Motor neuron (in vitro differentiated cells): Measurements from ENCODE around the gene LSP1. TPM values are rescaled to one million over a fixed set of nuclear protein-coding genes. Genes with fewer than 3 reads are reported as not detected.
"Not testable (repeated sequence)": the region's sequence is repeated elsewhere in the genome, so short reads cannot be mapped to it uniquely, and the experiment has no call there.

ENCODE experiments used
- ATAC-seq, 8 experiments: fragments of 200-7000 bp; cut with Tn5 transposase; replicated peaks in 6 of 8; 2 replicates each; pipeline ENCODE4 v1.8.0; 2021; ENCODE audit warnings: mild to moderate bottlenecking in 8 of 8, moderate library complexity in 8 of 8
- H3K27ac ChIP-seq, 2 donors: fragments of 250-450 bp; sonication (Bioruptor Pico); 2 replicates each; pipeline ENCODE4 v1.9.0; 2021; ENCODE audit warnings: antibody characterized with exemption in 2 of 2, mild to moderate bottlenecking in 2 of 2, moderate library complexity in 1 of 2
- H3K4me1 ChIP-seq, 2 donors: fragments of 250-450 bp; sonication (Bioruptor Pico); replicated peaks in 1 of 2; 2 replicates each; pipeline ENCODE4 v1.6.1; 2021; ENCODE audit warnings: antibody characterized with exemption in 2 of 2, mild to moderate bottlenecking in 2 of 2, moderate library complexity in 1 of 2
- H3K4me3 ChIP-seq, 5 donors: fragments of 250-450 bp; sonication (Bioruptor Pico); 2 replicates each; pipeline ENCODE4 v1.9.0; 2021; ENCODE audit warnings: antibody characterized with exemption in 5 of 5, mild to moderate bottlenecking in 5 of 5, moderate library complexity in 4 of 5
- WGBS, 10 experiments: fragments of 450-650 bp; shearing (Covaris generic); methylation state at CpG; one replicate each; pipeline ENCODE4 v1.0.0; 2022; 5-methylcytosine and 5-hydroxymethylcytosine counted together
- in situ Hi-C, 9 experiments: fragments of 400-800 bp; cut with MboI; loops; one replicate each; pipeline ENCODE4 v1.15.0; 2021; ENCODE audit warnings: low sequenced_read_pairs in 9 of 9, low pct_unique_long_range_greater_than_20kb in 2 of 9; ENCODE audit not compliant: unreplicated experiment in 9 of 9
- total RNA-seq, 8 experiments: library from RNA; unstranded; fragments of 300-600 nt; gene quantifications; 2 replicates each; pipeline versions ENCODE4 v1.2.3 to v1.2.4, GENCODE V29; 2022

LSP1 gene
- total RNA-seq, 8 experiments from 2014 or later: 0.05 to 12.9 (median 0.88) TPM

- ATAC-seq: peak; percentile 56 to 99 (median 98)
- WGBS, 10 experiments: 20 to 90% methylated on average over 1 to 2 of the region's 23 CpGs; no CpG with 5 or more reads in 8 of the 10 experiments
- Histone ChIP-seq H3K27ac (no peak overlapping the region), H3K4me3 (no peak overlapping the region), H3K4me1 (peaks cover 4 to 8% of the 10 kb centered on the region in 2 donors)
- in situ Hi-C loops: loop anchor here in 1 of 9 experiments (25.0 kb wide), 1 partner anchor 280 kb away; the partner anchor contains the start of genes INS and TH
Observed at GRCh38 chr11:1882265-1883238, 29.7 kb downstream of the LSP1 start.

GRCh38 chr11:1883346-1884302, 30.7 kb downstream of the LSP1 start:
- no peak overlapping the region for H3K27ac ChIP-seq
- in situ Hi-C loops: loop anchor here in 1 of 9 experiments (25.0 kb wide), 1 partner anchor 279 kb away; the partner anchor contains the start of genes INS and TH
- no peak overlapping the region for H3K4me3 ChIP-seq
- 60 to 100% (median 87%) methylated on average over 1 to 5 of the region's 14 CpGs; no CpG with 5 or more reads in 6 of the 10 experiments for WGBS, 10 experiments
- peaks cover 4 to 7% of the 10 kb centered on the region in 2 donors for H3K4me1 ChIP-seq
- ATAC-seq: no peak

GRCh38 chr11:1884303-1884700, 31.4 kb downstream of the LSP1 start:
- no peak for ATAC-seq
- Histone ChIP-seq H3K4me1 (peaks cover 4 to 7% of the 10 kb centered on the region in 2 donors), H3K27ac (no peak overlapping the region), H3K4me3 (no peak overlapping the region)
- 40 to 86% (median 80%) methylated on average over 1 to 3 of the region's 5 CpGs; no CpG with 5 or more reads in 3 of the 10 experiments for WGBS, 10 experiments
- in situ Hi-C loops: loop anchor here in 1 of 9 experiments (25.0 kb wide), 1 partner anchor 278 kb away; the partner anchor contains the start of genes INS and TH

- 55 to 100% (median 70%) methylated on average over 1 to 6 of the region's 13 CpGs; no CpG with 5 or more reads in 6 of the 10 experiments for WGBS, 10 experiments
- ATAC-seq, H3K4me3 ChIP-seq, H3K27ac ChIP-seq, H3K4me1 ChIP-seq: not testable (repeated sequence)
- in situ Hi-C loops: loop anchor here in 1 of 9 experiments (25.0 kb wide), 1 partner anchor 276 kb away; the partner anchor contains the start of genes INS and TH
Observed at GRCh38 chr11:1886551-1886950, 33.7 kb downstream of the LSP1 start.

- WGBS, 10 experiments: 25 to 80% (median 53%) methylated on average over 1 to 3 of the region's 11 CpGs; no CpG with 5 or more reads in 5 of the 10 experiments
- H3K4me1 ChIP-seq: peaks cover 2% of the 10 kb centered on the region in 2 donors
- ATAC-seq: no peak
- no peak overlapping the region for H3K27ac ChIP-seq
- H3K4me3 ChIP-seq: no peak overlapping the region
- in situ Hi-C loops: loop anchor here in 1 of 9 experiments (25.0 kb wide), 1 partner anchor 275 kb away; the partner anchor contains the start of genes INS and TH
Observed at GRCh38 chr11:1887451-1888346, 34.8 kb downstream of the LSP1 start.

- ATAC-seq: peak in 2 of 8 experiments; percentile 3 to 49
- no peak overlapping the region for H3K4me3 ChIP-seq
- in situ Hi-C loops: loop anchor here in 1 of 9 experiments (25.0 kb wide), 1 partner anchor 274 kb away; the partner anchor contains the start of genes INS and TH
- WGBS, 10 experiments: 80% methylated on average over 1 of the region's 9 CpGs; no CpG with 5 or more reads in 9 of the 10 experiments
- H3K4me1 ChIP-seq: no peaks in the 10 kb centered on the region
- no peak overlapping the region for H3K27ac ChIP-seq
Observed at GRCh38 chr11:1888347-1888753, 35.5 kb downstream of the LSP1 start.

- ATAC-seq: no peak
- in situ Hi-C loops: loop anchor here in 1 of 9 experiments (25.0 kb wide), 1 partner anchor 273 kb away; the partner anchor contains the start of genes INS and TH
- Histone ChIP-seq H3K27ac (no peak overlapping the region), H3K4me3 (no peak overlapping the region), H3K4me1 (no peaks in the 10 kb centered on the region)
- 70 to 83% (median 78%) methylated on average over 1 to 6 of the region's 6 CpGs; no CpG with 5 or more reads in 6 of the 10 experiments for WGBS, 10 experiments
Observed at GRCh38 chr11:1888811-1889210, 35.9 kb downstream of the LSP1 start.

- no peak overlapping the region for H3K4me3 ChIP-seq
- 67% methylated on average over 4 of the region's 34 CpGs; no CpG with 5 or more reads in 9 of the 10 experiments for WGBS, 10 experiments
- no peak overlapping the region for H3K27ac ChIP-seq
- H3K4me1 ChIP-seq: no peaks in the 10 kb centered on the region
- ATAC-seq: no peak
- in situ Hi-C loops: loop anchor here in 1 of 9 experiments (25.0 kb wide), 1 partner anchor 273 kb away; the partner anchor contains the start of genes INS and TH
Observed at GRCh38 chr11:1889224-1889930, 36.5 kb downstream of the LSP1 start.

- Histone ChIP-seq H3K4me3 (no peak overlapping the region), H3K4me1 (no peaks in the 10 kb centered on the region), H3K27ac (no peak overlapping the region)
- WGBS, 10 experiments: 40 to 60% methylated on average over 1 to 2 of the region's 33 CpGs; no CpG with 5 or more reads in 8 of the 10 experiments
- ATAC-seq: no peak
- in situ Hi-C loops: loop anchor here in 1 of 9 experiments (25.0 kb wide), 1 partner anchor 272 kb away; the partner anchor contains the start of genes INS and TH
Observed at GRCh38 chr11:1889941-1890855, 37.3 kb downstream of the LSP1 start.
